ENCODE data around the gene ARF6.

DNA sequence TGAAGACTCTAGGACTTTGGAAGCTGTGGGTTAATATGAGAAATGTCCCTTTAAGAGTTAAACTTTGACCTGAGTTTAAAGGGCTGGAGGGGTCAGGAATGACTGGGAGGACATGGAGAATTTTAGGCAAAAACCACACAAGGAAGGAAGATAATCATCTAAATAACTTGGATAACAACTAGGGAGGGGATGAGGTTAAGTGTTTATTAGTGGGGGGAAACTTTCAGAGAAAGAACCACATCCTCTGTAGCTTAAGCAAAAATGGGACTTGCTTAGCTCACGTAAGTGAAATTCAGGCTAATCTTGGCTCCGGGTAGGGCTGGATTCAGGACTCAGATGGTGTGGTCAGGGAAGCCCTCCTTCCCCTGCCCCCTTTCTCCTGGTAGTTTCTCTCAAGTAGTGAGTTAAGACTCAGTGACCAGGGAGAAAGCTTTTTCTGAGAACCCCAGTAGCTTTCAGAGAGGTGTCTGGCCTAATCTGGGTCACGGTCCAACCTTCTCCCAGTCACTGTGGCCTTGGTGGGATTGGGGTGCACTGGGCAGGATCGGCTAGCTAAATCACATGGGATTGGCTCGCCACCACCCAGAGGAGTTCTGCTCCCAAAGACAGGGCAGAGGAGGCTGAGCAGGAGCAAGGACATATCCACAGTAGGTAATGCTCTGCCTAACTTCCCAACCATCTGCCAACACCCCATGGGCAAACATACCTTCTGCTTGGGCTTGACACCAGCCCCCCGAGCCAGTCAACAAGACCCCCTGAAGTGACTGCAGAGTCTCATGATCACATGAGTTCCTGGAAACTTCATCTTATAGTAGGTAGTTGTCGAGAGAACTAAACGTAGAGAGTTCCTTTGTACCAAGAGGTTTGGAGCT is 52.8 kb downstream of the ARF6 start:
- TF ChIP-seq, protein P1, sequence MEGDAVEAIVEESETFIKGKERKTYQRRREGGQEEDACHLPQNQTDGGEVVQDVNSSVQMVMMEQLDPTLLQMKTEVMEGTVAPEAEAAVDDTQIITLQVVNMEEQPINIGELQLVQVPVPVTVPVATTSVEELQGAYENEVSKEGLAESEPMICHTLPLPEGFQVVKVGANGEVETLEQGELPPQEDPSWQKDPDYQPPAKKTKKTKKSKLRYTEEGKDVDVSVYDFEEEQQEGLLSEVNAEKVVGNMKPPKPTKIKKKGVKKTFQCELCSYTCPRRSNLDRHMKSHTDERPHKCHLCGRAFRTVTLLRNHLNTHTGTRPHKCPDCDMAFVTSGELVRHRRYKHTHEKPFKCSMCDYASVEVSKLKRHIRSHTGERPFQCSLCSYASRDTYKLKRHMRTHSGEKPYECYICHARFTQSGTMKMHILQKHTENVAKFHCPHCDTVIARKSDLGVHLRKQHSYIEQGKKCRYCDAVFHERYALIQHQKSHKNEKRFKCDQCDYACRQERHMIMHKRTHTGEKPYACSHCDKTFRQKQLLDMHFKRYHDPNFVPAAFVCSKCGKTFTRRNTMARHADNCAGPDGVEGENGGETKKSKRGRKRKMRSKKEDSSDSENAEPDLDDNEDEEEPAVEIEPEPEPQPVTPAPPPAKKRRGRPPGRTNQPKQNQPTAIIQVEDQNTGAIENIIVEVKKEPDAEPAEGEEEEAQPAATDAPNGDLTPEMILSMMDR (IDR thresholded peaks at IDR 0.05), result no peak
- TF ChIP-seq MAX (IDR thresholded peaks at IDR 0.05; ENCODE audit: low read depth) (no peak), MXI1 (IDR thresholded peaks at IDR 0.05; ENCODE audit: low read depth, low read length) (no peak), NFIC (IDR thresholded peaks at IDR 0.05; ENCODE audit: borderline replicate concordance) (no peak), EP300 (IDR thresholded peaks at IDR 0.05; ENCODE audit: borderline replicate concordance in 1 of 2, low read depth in 1 of 2, low read length in 1 of 2) (no peak), GABPA (IDR thresholded peaks at IDR 0.05; ENCODE audit: low read depth) (no peak), EZH2phosphoT487 (IDR thresholded peaks at IDR 0.05; ENCODE audit: borderline replicate concordance, low read depth) (no peak), RAD21 (IDR thresholded peaks at IDR 0.05; ENCODE audit: low read length) (no peak), POLR2AphosphoS5 (IDR thresholded peaks at IDR 0.05; ENCODE audit: low read depth, low read length) (no peak)
- TF ChIP-seq, protein P2, sequence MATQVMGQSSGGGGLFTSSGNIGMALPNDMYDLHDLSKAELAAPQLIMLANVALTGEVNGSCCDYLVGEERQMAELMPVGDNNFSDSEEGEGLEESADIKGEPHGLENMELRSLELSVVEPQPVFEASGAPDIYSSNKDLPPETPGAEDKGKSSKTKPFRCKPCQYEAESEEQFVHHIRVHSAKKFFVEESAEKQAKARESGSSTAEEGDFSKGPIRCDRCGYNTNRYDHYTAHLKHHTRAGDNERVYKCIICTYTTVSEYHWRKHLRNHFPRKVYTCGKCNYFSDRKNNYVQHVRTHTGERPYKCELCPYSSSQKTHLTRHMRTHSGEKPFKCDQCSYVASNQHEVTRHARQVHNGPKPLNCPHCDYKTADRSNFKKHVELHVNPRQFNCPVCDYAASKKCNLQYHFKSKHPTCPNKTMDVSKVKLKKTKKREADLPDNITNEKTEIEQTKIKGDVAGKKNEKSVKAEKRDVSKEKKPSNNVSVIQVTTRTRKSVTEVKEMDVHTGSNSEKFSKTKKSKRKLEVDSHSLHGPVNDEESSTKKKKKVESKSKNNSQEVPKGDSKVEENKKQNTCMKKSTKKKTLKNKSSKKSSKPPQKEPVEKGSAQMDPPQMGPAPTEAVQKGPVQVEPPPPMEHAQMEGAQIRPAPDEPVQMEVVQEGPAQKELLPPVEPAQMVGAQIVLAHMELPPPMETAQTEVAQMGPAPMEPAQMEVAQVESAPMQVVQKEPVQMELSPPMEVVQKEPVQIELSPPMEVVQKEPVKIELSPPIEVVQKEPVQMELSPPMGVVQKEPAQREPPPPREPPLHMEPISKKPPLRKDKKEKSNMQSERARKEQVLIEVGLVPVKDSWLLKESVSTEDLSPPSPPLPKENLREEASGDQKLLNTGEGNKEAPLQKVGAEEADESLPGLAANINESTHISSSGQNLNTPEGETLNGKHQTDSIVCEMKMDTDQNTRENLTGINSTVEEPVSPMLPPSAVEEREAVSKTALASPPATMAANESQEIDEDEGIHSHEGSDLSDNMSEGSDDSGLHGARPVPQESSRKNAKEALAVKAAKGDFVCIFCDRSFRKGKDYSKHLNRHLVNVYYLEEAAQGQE (IDR thresholded peaks at IDR 0.05; ENCODE audit: low read depth, low read length), result no peak
